Measurements from ENCODE around the gene NCBP2L.

GRCh38 chrX:107823042-107823441, 45.5 kb downstream of the NCBP2L start:
- TF ChIP-seq, protein P1, sequence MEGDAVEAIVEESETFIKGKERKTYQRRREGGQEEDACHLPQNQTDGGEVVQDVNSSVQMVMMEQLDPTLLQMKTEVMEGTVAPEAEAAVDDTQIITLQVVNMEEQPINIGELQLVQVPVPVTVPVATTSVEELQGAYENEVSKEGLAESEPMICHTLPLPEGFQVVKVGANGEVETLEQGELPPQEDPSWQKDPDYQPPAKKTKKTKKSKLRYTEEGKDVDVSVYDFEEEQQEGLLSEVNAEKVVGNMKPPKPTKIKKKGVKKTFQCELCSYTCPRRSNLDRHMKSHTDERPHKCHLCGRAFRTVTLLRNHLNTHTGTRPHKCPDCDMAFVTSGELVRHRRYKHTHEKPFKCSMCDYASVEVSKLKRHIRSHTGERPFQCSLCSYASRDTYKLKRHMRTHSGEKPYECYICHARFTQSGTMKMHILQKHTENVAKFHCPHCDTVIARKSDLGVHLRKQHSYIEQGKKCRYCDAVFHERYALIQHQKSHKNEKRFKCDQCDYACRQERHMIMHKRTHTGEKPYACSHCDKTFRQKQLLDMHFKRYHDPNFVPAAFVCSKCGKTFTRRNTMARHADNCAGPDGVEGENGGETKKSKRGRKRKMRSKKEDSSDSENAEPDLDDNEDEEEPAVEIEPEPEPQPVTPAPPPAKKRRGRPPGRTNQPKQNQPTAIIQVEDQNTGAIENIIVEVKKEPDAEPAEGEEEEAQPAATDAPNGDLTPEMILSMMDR (IDR thresholded peaks at IDR 0.05), result no peak
- no peak for TF ChIP-seq POLR2A (IDR thresholded peaks at IDR 0.05)

Measured in Peyer's patch (tissue), 4 donors.